ENCODE measurements around the gene CLCNKB.

DNA sequence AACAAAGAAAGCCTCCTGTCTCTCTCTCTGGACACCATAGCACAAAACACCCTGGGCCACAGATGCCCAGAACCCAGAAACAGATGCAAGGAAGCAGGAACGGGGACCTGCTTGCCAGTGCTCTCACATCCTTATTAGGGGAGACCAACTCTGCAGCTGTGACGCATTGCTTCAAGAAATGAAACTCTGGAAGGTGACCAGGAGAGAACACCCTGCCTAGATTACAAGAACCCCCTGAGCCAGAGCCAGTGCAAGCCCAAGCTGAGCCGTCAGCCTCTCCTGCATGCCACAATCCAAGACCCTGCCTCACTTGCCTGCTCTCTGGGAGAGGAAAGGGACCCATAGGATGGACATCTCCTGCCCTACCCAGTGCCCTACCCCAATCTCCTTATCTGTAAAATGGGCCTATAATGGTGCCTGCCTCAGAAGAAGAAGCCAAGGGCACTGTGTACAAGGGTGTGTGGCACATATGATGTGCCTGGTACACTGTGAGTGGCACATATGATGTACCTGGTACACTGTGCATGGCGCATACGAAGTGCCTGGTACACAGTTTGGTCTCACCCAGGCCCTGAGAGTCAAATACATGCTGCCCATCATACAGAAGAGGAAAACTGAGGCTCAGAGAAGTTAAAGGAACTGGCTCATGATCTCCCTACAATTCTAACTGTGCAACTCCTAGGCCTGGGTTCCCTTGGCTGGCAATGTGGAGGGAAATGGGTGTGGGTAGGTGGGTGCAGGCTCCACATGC is 46.7 kb downstream of the CLCNKB start:
- TF ChIP-seq, protein P1, sequence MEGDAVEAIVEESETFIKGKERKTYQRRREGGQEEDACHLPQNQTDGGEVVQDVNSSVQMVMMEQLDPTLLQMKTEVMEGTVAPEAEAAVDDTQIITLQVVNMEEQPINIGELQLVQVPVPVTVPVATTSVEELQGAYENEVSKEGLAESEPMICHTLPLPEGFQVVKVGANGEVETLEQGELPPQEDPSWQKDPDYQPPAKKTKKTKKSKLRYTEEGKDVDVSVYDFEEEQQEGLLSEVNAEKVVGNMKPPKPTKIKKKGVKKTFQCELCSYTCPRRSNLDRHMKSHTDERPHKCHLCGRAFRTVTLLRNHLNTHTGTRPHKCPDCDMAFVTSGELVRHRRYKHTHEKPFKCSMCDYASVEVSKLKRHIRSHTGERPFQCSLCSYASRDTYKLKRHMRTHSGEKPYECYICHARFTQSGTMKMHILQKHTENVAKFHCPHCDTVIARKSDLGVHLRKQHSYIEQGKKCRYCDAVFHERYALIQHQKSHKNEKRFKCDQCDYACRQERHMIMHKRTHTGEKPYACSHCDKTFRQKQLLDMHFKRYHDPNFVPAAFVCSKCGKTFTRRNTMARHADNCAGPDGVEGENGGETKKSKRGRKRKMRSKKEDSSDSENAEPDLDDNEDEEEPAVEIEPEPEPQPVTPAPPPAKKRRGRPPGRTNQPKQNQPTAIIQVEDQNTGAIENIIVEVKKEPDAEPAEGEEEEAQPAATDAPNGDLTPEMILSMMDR (IDR thresholded peaks at IDR 0.05): no peak
- TF ChIP-seq POLR2AphosphoS5 (IDR thresholded peaks at IDR 0.05; ENCODE audit: low read depth, low read length) (no peak), SIN3A (IDR thresholded peaks at IDR 0.05; ENCODE audit: borderline replicate concordance, insufficient read depth, low read depth, low read length) (no peak), TCF7L2 (IDR thresholded peaks at IDR 0.05; ENCODE audit: low read depth, low read length) (no peak)
